Keratinocyte (primary cell): ENCODE measurements around the gene CCDC28B.

Experiments
- CTCF ChIP-seq, 3 experiments: IDR thresholded peaks in 1 of 3; conservative IDR thresholded peaks in 1 of 3; optimal IDR thresholded peaks in 1 of 3; 2 replicates in 2 of 3; 3 replicates in 1 of 3; pipeline versions ENCODE3 to v1.5.1; 2011; ENCODE audit warnings: low read length in 3 of 3, mild to moderate bottlenecking in 3 of 3, moderate library complexity in 2 of 3, control low read depth in 1 of 3, inconsistent platforms in 1 of 3; ENCODE audit not compliant: insufficient read depth in 2 of 3; ENCODE audit errors: extremely low read depth in 1 of 3
- EZH2 ChIP-seq: IDR thresholded peaks from one replicate; pipeline ENCODE4 v1.6.1; 2012; ENCODE audit warnings: inconsistent platforms, mild to moderate bottlenecking, low read length, moderate library complexity

GRCh38 chr1:32195531-32195930, 4.9 kb upstream of the CCDC28B start:
- TF ChIP-seq CTCF (optimal IDR thresholded peaks at IDR 0.05 in 1 of 3, IDR thresholded peaks at IDR 0.05 in 1 of 3, conservative IDR thresholded peaks at IDR 0.05 in 1 of 3; ENCODE audit: extremely low read depth in 1 of 3, insufficient read depth in 2 of 3, low read length in 3 of 3) (no peak), EZH2 (no peak)
